ENCODE data around the gene ACTR5.
A peak's percentile ranks its signal among the peaks of the same experiment; 100 is the strongest.

ACTR5 gene

DNA sequence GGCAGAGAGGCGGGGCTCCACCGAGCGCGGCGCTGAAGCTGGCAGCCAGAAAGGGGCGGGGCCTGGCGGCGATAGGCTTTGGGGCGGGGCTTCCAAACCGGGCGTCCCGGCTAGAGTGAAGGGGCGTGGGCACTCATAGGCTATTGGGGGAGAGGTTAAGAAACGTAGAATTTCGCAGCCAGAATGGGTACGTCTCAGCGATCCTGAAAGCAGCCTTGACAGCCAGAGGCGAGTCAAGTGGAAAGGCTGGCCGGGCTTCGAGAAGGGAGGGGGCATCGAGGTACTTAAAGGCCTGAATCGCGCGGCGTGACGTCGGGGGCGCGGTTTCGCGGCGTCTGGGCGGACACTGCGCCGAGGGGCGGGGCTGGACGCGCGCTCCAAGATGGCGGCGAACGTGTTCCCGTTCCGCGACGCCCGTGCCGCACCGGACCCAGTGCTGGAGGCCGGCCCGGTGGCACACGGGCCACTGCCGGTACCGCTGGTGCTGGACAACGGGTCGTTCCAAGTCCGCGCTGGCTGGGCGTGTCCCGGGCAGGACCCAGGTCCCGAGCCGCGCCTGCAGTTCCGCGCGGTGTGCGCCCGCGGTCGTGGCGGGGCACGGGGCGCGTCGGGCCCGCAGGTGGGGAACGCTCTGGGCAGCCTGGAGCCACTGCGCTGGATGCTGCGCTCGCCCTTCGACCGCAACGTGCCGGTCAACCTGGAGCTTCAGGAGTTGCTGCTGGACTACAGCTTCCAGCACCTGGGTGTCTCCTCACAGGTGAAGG, at the start of gene ACTR5:
ACTR5 (plus strand) TSS at position 364 of the 764 bp plus-strand sequence; CDS start at position 383, 19 bp downstream.
- peaks cover 2% of the 10 kb centered on the region for H3K36me3 ChIP-seq (ENCODE audit: control insufficient read depth, insufficient read depth, low read length)
- peak within 1 kb of the TSS; percentile 92 for H3K27ac ChIP-seq (ENCODE audit: low read depth, low read length)

DNA sequence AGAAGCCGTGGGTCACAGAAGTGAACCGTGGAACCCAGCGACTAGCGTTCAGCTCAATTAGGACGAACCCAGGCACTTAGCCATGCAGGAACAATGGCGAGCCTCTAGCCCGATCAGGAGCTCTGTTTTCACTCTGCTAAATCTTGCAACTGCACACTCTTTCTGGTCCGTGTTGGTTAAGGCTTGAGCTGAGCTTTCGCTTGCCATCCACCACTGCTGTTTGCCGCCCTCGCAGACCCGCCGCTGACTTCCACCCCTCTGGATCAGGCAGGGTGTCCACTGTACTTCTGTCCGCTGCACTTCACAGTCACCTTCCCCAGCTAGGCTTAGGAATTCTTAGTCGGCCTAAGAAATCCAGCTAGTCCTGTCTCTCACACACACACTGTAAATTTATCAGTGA, 49.7 kb upstream of the ACTR5 start:
- H3K36me3 ChIP-seq (ENCODE audit: control insufficient read depth, insufficient read depth, low read length), result no peaks in the 10 kb centered on the region
- H3K4me1 ChIP-seq (ENCODE audit: control insufficient read depth, insufficient read depth, low read length), result no peaks in the 10 kb centered on the region
- no peak overlapping the region for H3K27ac ChIP-seq (ENCODE audit: low read depth, low read length)
- H3K4me3 ChIP-seq (ENCODE audit: low read length), result no peak overlapping the region
- no peaks in the 10 kb centered on the region for H3K27me3 ChIP-seq (ENCODE audit: control insufficient read depth, insufficient read depth, low read length)
- no peak overlapping the region for H3K9ac ChIP-seq (ENCODE audit: low read length)

More for the DNA sequence above, at the start of gene ACTR5:
- Histone ChIP-seq H3K27me3 (ENCODE audit: control insufficient read depth, insufficient read depth, low read length) (no peaks in the 10 kb centered on the region), H3K4me1 (ENCODE audit: control insufficient read depth, insufficient read depth, low read length) (peaks cover 4% of the 10 kb centered on the region), H3K4me3 (ENCODE audit: low read length) (peak within 1 kb of the TSS; percentile 73), H3K9ac (ENCODE audit: low read length) (peak within 1 kb of the TSS; percentile 59)

DNA sequence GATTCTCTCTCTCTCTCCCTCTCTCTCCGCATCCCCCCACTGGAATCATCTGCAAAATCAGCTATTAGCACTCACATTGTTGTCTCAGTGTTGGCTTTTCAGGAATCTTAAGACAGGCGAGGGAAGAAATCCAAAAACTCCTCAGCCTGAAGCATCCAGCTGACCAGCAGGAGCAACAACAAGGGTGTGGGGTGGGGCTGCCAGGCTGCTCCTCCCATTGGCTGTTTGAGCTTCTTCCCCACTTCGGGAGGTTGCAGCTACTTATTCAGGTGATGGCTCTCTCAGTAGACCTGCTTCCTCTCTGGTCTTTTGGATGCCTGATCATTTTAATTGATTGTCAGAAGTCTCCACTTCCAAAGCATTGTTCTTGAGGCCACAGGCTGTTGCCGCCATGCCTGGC, 48.1 kb upstream of the ACTR5 start:
- no peaks in the 10 kb centered on the region for H3K36me3 ChIP-seq (ENCODE audit: control insufficient read depth, insufficient read depth, low read length)
- H3K9ac ChIP-seq (ENCODE audit: low read length), result no peak overlapping the region
- no peaks in the 10 kb centered on the region for H3K27me3 ChIP-seq (ENCODE audit: control insufficient read depth, insufficient read depth, low read length)
- H3K4me3 ChIP-seq (ENCODE audit: low read length), result no peak overlapping the region
- no peaks in the 10 kb centered on the region for H3K4me1 ChIP-seq (ENCODE audit: control insufficient read depth, insufficient read depth, low read length)
- H3K27ac ChIP-seq (ENCODE audit: low read depth, low read length), result no peak overlapping the region

DNA sequence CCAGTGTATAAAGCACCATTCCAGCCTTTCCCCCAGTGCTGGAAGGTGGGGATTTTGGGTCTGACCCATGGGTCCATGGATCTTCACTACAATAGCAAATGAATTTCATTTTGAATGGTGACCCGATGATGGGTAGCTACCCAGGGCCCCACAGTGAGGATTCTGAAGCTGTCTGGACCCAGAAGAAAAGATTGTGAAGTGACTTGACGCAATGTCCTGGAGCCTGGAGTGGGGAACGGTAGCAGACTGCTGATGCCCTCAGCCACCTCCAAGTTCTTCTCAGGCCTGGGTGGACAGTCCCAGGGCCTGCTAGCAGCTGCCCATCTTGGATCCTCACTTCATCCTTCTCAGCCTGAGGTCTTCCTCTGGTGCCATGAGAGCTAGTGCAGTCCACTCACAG, 47.3 kb upstream of the ACTR5 start:
- Histone ChIP-seq H3K36me3 (ENCODE audit: control insufficient read depth, insufficient read depth, low read length) (no peaks in the 10 kb centered on the region), H3K4me1 (ENCODE audit: control insufficient read depth, insufficient read depth, low read length) (no peaks in the 10 kb centered on the region), H3K4me3 (ENCODE audit: low read length) (no peak overlapping the region), H3K27me3 (ENCODE audit: control insufficient read depth, insufficient read depth, low read length) (no peaks in the 10 kb centered on the region), H3K27ac (ENCODE audit: low read depth, low read length) (no peak overlapping the region), H3K9ac (ENCODE audit: low read length) (no peak overlapping the region)

DNA sequence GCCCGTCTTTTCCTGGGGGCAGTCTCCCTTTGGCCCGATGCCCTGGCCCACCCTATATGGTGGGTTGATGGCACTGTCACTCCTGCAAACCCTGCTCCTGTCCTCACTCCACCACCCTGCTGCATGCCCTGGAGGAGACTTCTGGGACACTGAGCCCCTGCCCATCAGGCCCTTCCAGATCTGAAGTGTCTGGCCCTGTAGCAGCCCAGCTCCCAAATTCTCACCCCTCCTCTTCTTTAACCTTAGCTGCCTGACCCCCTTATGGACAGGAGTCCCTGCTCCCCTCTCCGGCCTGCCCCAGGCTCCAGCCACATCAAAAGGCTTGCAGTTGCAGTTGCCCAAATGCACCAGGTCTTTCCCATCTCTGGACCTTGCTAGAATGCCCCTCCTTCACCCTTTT, 44.7 kb upstream of the ACTR5 start:
- H3K9ac ChIP-seq (ENCODE audit: low read length), result no peak overlapping the region
- H3K36me3 ChIP-seq (ENCODE audit: control insufficient read depth, insufficient read depth, low read length), result no peaks in the 10 kb centered on the region
- no peak overlapping the region for H3K4me3 ChIP-seq (ENCODE audit: low read length)
- no peak overlapping the region for H3K27ac ChIP-seq (ENCODE audit: low read depth, low read length)
- H3K4me1 ChIP-seq (ENCODE audit: control insufficient read depth, insufficient read depth, low read length), result no peaks in the 10 kb centered on the region
- no peaks in the 10 kb centered on the region for H3K27me3 ChIP-seq (ENCODE audit: control insufficient read depth, insufficient read depth, low read length)

DNA sequence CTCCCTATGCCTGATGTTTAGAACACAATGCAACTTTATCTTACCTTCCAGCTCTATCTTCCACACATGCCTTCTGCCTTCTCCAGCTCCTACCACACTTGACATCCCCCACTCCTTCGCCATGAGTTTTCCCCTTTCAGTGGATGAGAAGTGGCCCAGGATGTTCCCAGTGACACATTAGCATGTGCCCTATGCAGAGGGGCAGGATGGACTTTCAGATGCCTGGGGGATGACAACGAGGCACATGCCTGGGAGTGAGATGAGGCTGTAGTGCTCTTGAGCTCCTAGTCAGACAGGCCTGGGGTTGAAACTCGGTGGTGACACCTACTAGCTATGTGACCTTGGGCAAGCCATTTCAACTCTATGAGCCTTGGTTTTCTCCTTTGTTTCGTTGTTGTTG, 44.1 kb upstream of the ACTR5 start:
- H3K36me3 ChIP-seq (ENCODE audit: control insufficient read depth, insufficient read depth, low read length), result no peaks in the 10 kb centered on the region
- no peaks in the 10 kb centered on the region for H3K4me1 ChIP-seq (ENCODE audit: control insufficient read depth, insufficient read depth, low read length)
- no peak overlapping the region for H3K4me3 ChIP-seq (ENCODE audit: low read length)
- no peak overlapping the region for H3K27ac ChIP-seq (ENCODE audit: low read depth, low read length)
- H3K27me3 ChIP-seq (ENCODE audit: control insufficient read depth, insufficient read depth, low read length), result no peaks in the 10 kb centered on the region
- no peak overlapping the region for H3K9ac ChIP-seq (ENCODE audit: low read length)

DNA sequence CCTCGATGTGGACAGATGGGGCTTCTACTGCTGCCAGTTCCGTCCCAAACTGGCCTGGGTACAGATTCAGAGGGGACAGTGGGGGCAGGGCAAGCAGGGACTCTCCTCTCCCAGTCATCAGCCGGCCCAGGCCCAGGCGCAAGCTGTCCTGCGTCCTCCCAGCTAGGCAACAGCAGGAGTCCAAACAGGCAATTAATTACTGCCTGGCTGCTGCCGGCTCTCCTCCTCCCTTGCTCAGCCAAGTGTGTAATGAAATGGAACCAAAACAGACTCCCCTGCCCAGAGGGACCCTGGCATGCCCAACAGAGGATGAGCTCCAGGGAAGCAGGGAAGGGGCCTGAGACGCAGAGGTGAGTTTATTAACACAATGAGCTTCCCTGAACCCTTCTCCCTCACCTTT, 41.8 kb upstream of the ACTR5 start:
- H3K36me3 ChIP-seq (ENCODE audit: control insufficient read depth, insufficient read depth, low read length), result no peaks in the 10 kb centered on the region
- no peak overlapping the region for H3K9ac ChIP-seq (ENCODE audit: low read length)
- no peaks in the 10 kb centered on the region for H3K27me3 ChIP-seq (ENCODE audit: control insufficient read depth, insufficient read depth, low read length)
- no peaks in the 10 kb centered on the region for H3K4me1 ChIP-seq (ENCODE audit: control insufficient read depth, insufficient read depth, low read length)
- H3K4me3 ChIP-seq (ENCODE audit: low read length), result no peak overlapping the region
- H3K27ac ChIP-seq (ENCODE audit: low read depth, low read length), result no peak overlapping the region

DNA sequence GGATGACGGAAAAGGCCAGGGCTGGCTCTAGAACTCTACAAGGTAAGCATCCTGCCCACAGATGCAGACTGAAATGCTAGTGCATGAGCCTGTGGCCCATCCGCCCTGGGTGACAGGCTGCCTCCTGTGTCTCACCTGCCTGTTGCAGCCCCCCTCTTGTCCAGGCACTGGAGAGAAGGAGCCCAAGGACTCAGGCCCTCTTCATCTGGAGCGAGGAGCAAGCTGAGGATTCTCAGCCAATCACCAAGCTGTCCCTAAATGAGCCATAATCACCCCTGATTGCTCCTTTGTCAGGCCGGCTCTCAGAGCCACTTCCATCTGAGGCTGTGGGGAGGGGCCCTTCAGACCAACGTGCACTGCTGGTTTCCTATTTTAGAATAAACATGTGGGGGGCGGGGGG, 34.0 kb upstream of the ACTR5 start:
- H3K27ac ChIP-seq (ENCODE audit: low read depth, low read length), result no peak overlapping the region
- no peak overlapping the region for H3K9ac ChIP-seq (ENCODE audit: low read length)
- peaks cover 7% of the 10 kb centered on the region for H3K27me3 ChIP-seq (ENCODE audit: control insufficient read depth, insufficient read depth, low read length)
- no peak overlapping the region for H3K4me3 ChIP-seq (ENCODE audit: low read length)
- H3K36me3 ChIP-seq (ENCODE audit: control insufficient read depth, insufficient read depth, low read length), result no peaks in the 10 kb centered on the region
- H3K4me1 ChIP-seq (ENCODE audit: control insufficient read depth, insufficient read depth, low read length), result no peaks in the 10 kb centered on the region

DNA sequence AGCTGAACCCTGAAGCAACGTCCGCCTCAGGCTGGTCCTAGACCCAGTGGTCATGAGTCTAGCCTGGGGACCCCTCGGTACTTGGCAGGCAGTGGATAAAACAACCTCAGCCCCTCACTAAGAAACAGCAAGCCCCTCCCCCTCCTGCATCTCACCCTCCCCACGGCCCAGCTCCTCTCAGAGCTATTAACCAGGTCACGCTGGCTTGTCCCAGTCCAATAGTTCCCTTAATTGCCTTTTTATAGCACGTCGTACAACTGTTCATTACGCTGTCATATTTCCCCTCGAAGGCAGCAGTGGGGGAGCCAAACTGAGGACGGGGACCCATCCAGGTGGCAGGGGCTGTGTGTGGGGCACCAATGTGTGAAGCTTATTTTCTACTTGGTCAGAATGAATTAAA, 32.6 kb upstream of the ACTR5 start:
- peaks cover 13% of the 10 kb centered on the region for H3K27me3 ChIP-seq (ENCODE audit: control insufficient read depth, insufficient read depth, low read length)
- H3K4me3 ChIP-seq (ENCODE audit: low read length), result no peak overlapping the region
- no peak overlapping the region for H3K27ac ChIP-seq (ENCODE audit: low read depth, low read length)
- H3K36me3 ChIP-seq (ENCODE audit: control insufficient read depth, insufficient read depth, low read length), result no peaks in the 10 kb centered on the region
- no peaks in the 10 kb centered on the region for H3K4me1 ChIP-seq (ENCODE audit: control insufficient read depth, insufficient read depth, low read length)
- no peak overlapping the region for H3K9ac ChIP-seq (ENCODE audit: low read length)

DNA sequence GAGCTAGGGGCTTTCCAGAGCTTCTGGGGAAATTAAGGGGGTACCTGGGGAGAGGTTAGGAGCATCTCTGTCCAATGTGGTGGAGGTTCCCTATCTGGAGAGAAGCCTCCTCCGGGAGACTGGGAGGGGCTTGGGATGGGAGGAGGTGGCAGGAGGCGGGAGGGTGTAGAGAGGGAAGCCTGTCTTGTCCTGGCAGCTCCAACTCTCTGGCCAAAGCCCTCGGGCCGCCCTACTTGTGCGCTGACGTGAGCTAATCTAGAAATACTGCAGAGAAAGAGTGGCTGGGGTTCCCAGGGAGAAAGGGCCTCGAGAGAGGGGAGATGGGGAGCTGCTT, 25.6 kb upstream of the ACTR5 start:
- no peaks in the 10 kb centered on the region for H3K4me1 ChIP-seq (ENCODE audit: control insufficient read depth, insufficient read depth, low read length)
- peaks cover 43% of the 10 kb centered on the region for H3K27me3 ChIP-seq (ENCODE audit: control insufficient read depth, insufficient read depth, low read length)
- no peaks in the 10 kb centered on the region for H3K36me3 ChIP-seq (ENCODE audit: control insufficient read depth, insufficient read depth, low read length)
- H3K4me3 ChIP-seq (ENCODE audit: low read length), result no peak overlapping the region
- H3K9ac ChIP-seq (ENCODE audit: low read length), result no peak overlapping the region
- no peak overlapping the region for H3K27ac ChIP-seq (ENCODE audit: low read depth, low read length)

DNA sequence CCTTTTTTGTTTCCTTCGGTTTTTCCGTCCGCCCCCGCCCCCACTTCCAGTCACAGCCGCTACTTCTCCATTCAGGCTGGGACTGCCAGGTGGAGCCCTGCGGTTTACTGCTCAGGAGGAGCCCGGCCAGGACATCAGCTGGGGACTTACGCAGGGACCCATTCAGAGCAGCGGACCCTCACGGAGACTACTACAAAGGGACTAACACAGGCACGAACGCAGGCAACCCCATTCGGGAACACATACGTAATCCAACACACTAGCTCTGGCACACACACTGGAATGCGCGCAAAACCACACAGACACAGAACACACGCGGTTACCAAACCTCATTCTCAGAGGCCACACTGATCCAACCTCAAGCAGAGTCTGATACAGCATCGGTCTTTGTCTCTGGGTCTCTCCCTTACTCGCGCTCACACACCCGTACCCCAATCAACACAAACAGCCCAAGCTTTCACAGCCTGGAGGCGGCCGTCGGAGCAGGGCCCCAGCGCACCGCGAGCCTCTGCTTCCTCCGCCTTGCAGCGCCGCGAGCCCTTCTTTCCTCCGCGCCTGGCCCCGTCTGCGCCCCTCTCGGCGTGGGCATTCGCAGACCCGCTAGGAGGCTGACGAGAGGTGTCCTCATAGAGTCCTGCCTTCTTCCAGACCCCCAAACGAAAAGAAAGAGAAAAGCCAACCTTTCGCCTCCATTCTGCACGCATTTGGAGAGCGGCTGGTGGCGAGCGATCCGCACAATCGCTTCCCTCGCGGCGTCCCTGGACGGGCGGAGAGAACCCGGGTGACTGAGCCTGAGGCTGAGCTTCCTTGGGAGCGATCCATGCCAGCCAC, 25.0 kb upstream of the ACTR5 start:
- no peak overlapping the region for H3K9ac ChIP-seq (ENCODE audit: low read length)
- H3K27me3 ChIP-seq (ENCODE audit: control insufficient read depth, insufficient read depth, low read length), result peaks cover 49% of the 10 kb centered on the region
- H3K27ac ChIP-seq (ENCODE audit: low read depth, low read length), result no peak overlapping the region
- H3K4me1 ChIP-seq (ENCODE audit: control insufficient read depth, insufficient read depth, low read length), result no peaks in the 10 kb centered on the region
- no peaks in the 10 kb centered on the region for H3K36me3 ChIP-seq (ENCODE audit: control insufficient read depth, insufficient read depth, low read length)
- H3K4me3 ChIP-seq (ENCODE audit: low read length), result no peak overlapping the region

DNA sequence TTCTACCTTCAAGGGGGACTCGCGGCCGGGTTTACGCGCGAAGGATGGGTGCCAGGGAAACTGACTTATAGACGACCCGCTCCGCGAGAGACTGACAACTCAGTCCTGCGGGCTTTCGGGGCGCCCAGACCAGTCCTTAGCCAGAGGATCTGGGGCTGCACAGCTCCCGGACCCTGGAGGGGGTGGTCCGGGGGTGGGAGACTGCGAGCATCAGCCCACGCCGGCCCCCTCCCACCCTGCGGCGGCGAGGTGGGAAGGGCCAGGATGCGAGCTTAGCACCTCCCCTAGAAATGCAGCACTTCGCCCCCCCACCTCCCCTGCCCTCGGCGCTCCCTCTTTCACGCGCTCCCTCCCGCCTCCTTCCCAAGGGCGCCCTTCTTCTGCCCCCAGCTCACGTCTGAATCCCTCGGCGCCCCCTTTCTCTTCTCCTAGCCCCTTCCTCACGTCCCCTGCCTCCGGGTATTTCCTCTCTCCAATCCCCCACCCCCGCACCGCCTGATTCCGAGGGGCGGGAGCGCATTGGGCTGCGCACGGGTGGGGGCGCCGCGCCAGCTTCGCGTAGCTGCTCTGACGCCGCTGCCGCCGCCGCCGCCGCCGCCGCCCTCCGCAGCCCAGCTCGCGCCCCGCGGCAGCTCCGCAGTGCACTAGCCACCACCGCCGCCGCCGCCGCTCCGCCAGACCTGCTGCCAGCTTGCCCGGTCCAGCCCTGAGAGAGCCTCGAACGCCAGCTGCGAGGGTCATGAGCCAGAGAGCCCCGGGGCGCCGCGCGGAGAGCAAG, 24.2 kb upstream of the ACTR5 start, which contains the start of gene SLC32A1:
SLC32A1 (plus strand) TSS at position 639 of the 778 bp plus-strand sequence. CDS start 239 bp downstream, outside the sequence.
- no peak within 1 kb of the TSS for H3K27ac ChIP-seq (ENCODE audit: low read depth, low read length)
- H3K4me1 ChIP-seq (ENCODE audit: control insufficient read depth, insufficient read depth, low read length), result no peaks in the 10 kb centered on the region
- no peaks in the 10 kb centered on the region for H3K36me3 ChIP-seq (ENCODE audit: control insufficient read depth, insufficient read depth, low read length)
- peaks cover 55% of the 10 kb centered on the region for H3K27me3 ChIP-seq (ENCODE audit: control insufficient read depth, insufficient read depth, low read length)
- no peak within 1 kb of the TSS for H3K4me3 ChIP-seq (ENCODE audit: low read length)
- H3K9ac ChIP-seq (ENCODE audit: low read length), result no peak within 1 kb of the TSS

Measured in rectal smooth muscle tissue (tissue), 1 donor.